AG09319 (cell line): ENCODE data around the gene SLC6A11.

Experiments
- DNase-seq: peaks from one replicate; pipeline ENCODE4 v3.0.0-alpha.2; 2010; ENCODE audit warnings: low read depth; ENCODE audit errors: extremely low read depth
- CTCF ChIP-seq: IDR thresholded peaks from 2 replicates; pipeline ENCODE4 v1.5.1; 2011; ENCODE audit warnings: low read depth, mild to moderate bottlenecking, inconsistent platforms, low read length, moderate library complexity

Gene SLC6A11

GRCh38 chr3:10852066-10852808, 36.2 kb downstream of the SLC6A11 start:
- DNase-seq = no peak
- TF ChIP-seq CTCF = no peak

- no peak for TF ChIP-seq CTCF
- no peak for DNase-seq
Observed at GRCh38 chr3:10855083-10855870, 39.2 kb downstream of the SLC6A11 start.

DNA sequence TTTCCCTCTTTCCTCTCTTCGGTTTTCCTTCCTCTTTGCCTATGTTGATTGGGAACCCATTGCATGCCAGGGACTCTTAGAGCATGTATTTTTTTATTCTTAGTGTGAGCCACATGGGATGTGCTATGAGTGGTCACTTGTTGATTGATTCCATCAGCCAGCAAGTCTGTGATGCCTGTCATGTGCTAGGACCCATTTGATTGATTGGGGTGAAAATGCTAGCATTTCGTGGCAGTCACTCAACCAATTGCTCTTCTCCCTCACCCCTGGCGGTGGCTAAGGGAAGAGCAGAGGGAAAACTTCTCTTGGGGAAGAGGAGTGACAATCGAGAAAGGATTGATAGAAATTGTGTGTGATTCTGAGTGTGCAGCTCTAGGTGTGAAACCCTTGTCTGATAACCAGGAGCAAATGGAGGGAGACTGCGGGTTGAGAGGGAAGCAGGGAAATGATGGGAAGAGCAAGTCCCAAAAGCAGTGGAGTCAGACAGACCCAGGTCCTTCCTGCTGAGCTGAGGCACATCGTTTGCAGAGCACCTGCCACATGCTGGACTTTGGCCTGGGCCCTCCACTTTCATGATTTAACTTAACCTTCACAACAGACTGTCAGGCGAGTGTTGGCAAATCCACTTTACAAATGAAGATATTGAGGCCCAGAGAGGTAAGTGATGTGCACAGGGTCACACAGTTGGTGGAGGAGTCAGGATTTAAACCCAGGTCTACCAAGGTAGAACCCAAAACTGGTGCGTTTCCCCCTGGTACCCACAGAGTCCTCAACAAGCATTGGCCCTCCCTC, 40.0 kb downstream of the SLC6A11 start:
- peak; percentile 2 for TF ChIP-seq CTCF
- no peak for DNase-seq

DNA sequence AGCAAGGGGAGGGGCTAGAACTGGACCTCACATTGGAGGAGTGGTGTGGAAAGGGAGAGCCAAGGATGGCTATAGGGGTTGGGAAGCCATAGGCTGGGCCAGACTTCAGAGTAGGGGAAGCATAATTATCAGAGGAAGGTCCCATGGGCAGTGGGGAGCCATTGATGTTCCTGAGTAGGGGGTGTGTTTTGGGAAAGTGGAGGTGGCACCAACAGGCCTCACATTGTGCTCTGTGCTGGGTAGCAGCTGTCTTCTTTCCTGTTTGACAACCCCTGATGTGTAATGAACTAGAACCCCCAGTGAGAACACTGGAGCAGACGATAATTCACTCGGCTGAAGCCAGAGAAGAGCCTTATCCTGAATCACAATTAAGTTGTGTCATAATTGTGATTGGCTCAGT, 41.2 kb downstream of the SLC6A11 start:
- no peak for TF ChIP-seq CTCF
- DNase-seq = no peak

- TF ChIP-seq CTCF = no peak
- DNase-seq = no peak
Observed at GRCh38 chr3:10858091-10858490, 42.1 kb downstream of the SLC6A11 start.

GRCh38 chr3:10867384-10867783, 51.4 kb downstream of the SLC6A11 start:
- no peak for DNase-seq
- no peak for TF ChIP-seq CTCF
